Tibial artery (tissue), 4 donors: Measurements from ENCODE around the gene TOGARAM1.

Source experiments
- DNase-seq, 2 donors: peaks; one replicate each; pipeline ENCODE4 v3.0.0-alpha.2; 2019
- H3K27ac ChIP-seq, 2 donors: fragments of 200-600 bp; sonication (generic) in 1 of 2; 1 replicate in 1 of 2; 2 replicates in 1 of 2; pipeline ENCODE4 v1.5.1; 2018 to 2019; ENCODE audit warnings: mild to moderate bottlenecking in 1 of 2
- H3K27me3 ChIP-seq, 2 donors: fragments of 200-600 bp; sonication (generic) in 1 of 2; one replicate each; pipeline versions ENCODE4 v1.5.1 to v1.6.0; 2016 to 2019
- H3K36me3 ChIP-seq, 3 donors: fragments of 200-600 bp; sonication (generic) in 2 of 3; one replicate each; pipeline ENCODE4 v1.5.1; 2016 to 2019; ENCODE audit warnings: mild to moderate bottlenecking in 2 of 3
- H3K4me1 ChIP-seq, 4 donors: fragments of 200-600 bp; sonication (generic) in 2 of 4; 1 replicate in 3 of 4; 2 replicates in 1 of 4; pipeline ENCODE4 v1.5.1; 2016 to 2019
- H3K4me3 ChIP-seq, 2 donors: fragments of 200-600 bp; sonication (generic) in 1 of 2; 1 replicate in 1 of 2; 2 replicates in 1 of 2; pipeline ENCODE4 v1.5.1; 2018 to 2019; ENCODE audit warnings: mild to moderate bottlenecking in 2 of 2
- H3K9me3 ChIP-seq, 3 donors: fragments of 200-600 bp; sonication (generic) in 1 of 3; one replicate each; pipeline ENCODE4 v1.5.1; 2016 to 2019
- CTCF ChIP-seq, 2 experiments: fragments of 200-600 bp in 1 of 2; fragments of 450-650 bp in 1 of 2; IDR thresholded peaks; one replicate each; pipeline ENCODE4 v1.5.1; 2017 to 2019; ENCODE audit warnings: antibody characterized with exemption in 2 of 2, mild to moderate bottlenecking in 1 of 2, moderate library complexity in 1 of 2
- intact Hi-C: fragments of 100-400 bp; cut with DNase I; formaldehyde crosslinking; loops from one replicate; pipeline ENCODE4 v1.15.0; 2023; ENCODE audit warnings: low total_unique reads

TOGARAM1 gene

DNA sequence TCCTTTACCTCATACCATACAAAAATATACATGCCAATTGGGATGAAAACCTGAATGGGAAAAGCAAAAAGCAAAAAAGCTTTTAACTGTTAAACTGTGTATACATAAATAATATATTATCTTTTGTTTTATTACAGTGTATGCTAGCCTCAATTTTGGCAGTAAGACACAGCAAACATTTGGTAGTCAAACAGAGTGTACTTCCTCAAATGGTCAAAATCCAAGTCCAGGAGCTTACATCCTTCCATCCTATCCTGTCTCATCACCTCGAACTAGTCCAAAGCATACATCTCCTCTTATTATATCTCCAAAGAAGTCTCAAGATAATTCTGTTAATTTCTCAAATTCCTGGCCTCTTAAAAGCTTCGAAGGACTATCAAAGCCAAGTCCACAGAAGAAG is 41.9 kb downstream of the TOGARAM1 start:
- Histone ChIP-seq H3K9me3 (no peaks in the 10 kb centered on the region), H3K4me1 (no peaks in the 10 kb centered on the region), H3K4me3 (no peak overlapping the region), H3K36me3 (peaks cover 16 to 40% (median 30%) of the 10 kb centered on the region in 3 donors), H3K27ac (no peak overlapping the region), H3K27me3 (no peaks in the 10 kb centered on the region)
- DNase-seq: no peak
- no peak for TF ChIP-seq CTCF (IDR thresholded peaks at IDR 0.05)
- intact Hi-C loops: no loop called here

DNA sequence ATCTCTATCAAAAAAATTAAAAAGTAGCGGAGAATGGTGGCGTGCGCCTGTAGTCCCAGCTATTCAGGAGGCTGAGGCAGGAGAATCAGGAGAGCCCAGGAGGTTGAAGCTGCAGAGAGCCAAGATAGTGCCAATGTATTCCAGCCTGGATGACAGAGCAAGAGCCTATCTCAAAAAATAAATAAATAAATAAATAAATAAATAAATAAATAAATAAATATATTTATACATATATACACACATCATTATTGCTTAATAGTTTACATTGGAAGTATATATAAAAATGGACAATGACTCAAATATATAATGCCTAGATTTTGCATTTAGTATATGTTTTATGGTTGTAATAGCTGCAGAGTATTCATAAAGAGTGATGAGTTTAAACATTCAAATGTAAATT is 53.1 kb downstream of the TOGARAM1 start:
- Histone ChIP-seq H3K27me3 (no peaks in the 10 kb centered on the region), H3K36me3 (peaks cover 20 to 44% (median 21%) of the 10 kb centered on the region in 3 donors), H3K4me1 (no peaks in the 10 kb centered on the region), H3K9me3 (no peaks in the 10 kb centered on the region), H3K4me3 (no peak overlapping the region), H3K27ac (no peak overlapping the region)
- no peak for TF ChIP-seq CTCF (IDR thresholded peaks at IDR 0.05)
- intact Hi-C loops: no loop called here
- no peak for DNase-seq

GRCh38 chr14:45028107-45028626 is 66.2 kb downstream of the TOGARAM1 start:
- intact Hi-C loops: no loop called here
- Histone ChIP-seq H3K27ac (no peak overlapping the region), H3K9me3 (no peaks in the 10 kb centered on the region), H3K36me3 (peaks cover 28 to 80% (median 34%) of the 10 kb centered on the region in 3 donors), H3K4me3 (no peak overlapping the region), H3K27me3 (no peaks in the 10 kb centered on the region), H3K4me1 (no peaks in the 10 kb centered on the region)
- no peak for DNase-seq
- TF ChIP-seq CTCF (IDR thresholded peaks at IDR 0.05): no peak

DNA sequence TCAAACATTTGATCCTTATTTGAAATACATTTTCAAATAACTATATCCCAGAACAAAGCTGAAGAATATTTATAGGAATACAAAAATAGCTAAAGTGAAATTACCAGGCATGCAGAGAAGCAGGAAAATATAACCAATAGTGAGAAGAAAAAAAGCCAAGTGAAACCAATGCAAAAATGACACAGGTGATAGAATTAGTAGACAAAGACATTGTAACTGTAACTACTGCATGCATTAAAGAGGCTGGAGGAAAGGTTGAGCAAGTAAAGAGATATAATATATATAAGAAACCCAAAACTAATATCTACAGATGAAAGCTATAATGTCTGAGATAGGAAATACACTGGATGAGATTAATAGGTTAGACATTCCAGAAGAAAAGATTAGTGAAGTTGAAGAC is 72.7 kb downstream of the TOGARAM1 start:
- Histone ChIP-seq H3K9me3 (no peaks in the 10 kb centered on the region), H3K27ac (no peak overlapping the region), H3K27me3 (no peaks in the 10 kb centered on the region), H3K4me3 (no peak overlapping the region), H3K4me1 (no peaks in the 10 kb centered on the region), H3K36me3 (peaks cover 40 to 82% (median 50%) of the 10 kb centered on the region in 3 donors)
- intact Hi-C loops: no loop called here
- no peak for DNase-seq
- no peak for TF ChIP-seq CTCF (IDR thresholded peaks at IDR 0.05)

GRCh38 chr14:45038256-45038655 is 76.3 kb downstream of the TOGARAM1 start:
- Histone ChIP-seq H3K36me3 (peaks cover 32 to 55% (median 36%) of the 10 kb centered on the region in 3 donors), H3K27me3 (no peaks in the 10 kb centered on the region), H3K27ac (no peak overlapping the region), H3K4me1 (no peaks in the 10 kb centered on the region), H3K4me3 (no peak overlapping the region), H3K9me3 (no peaks in the 10 kb centered on the region)
- TF ChIP-seq CTCF (IDR thresholded peaks at IDR 0.05): no peak
- intact Hi-C loops: no loop called here
- DNase-seq: no peak

- no peak for DNase-seq
- H3K27me3 ChIP-seq: no peaks in the 10 kb centered on the region
- intact Hi-C loops: no loop called here
- H3K36me3 ChIP-seq: peaks cover 28 to 55% (median 36%) of the 10 kb centered on the region in 3 donors
- H3K4me1 ChIP-seq: no peaks in the 10 kb centered on the region
- H3K9me3 ChIP-seq: no peaks in the 10 kb centered on the region
- H3K27ac ChIP-seq: no peak overlapping the region
- no peak overlapping the region for H3K4me3 ChIP-seq
- TF ChIP-seq CTCF (IDR thresholded peaks at IDR 0.05): no peak
Measured at GRCh38 chr14:45038865-45039264, 76.9 kb downstream of the TOGARAM1 start.
